Naive thymus-derived CD4-positive, alpha-beta T cell (primary cell): Measurements from ENCODE around the gene DDX28. TPM values are rescaled to one million over a fixed set of nuclear protein-coding genes. Genes with fewer than 3 reads are reported as not detected.

Source experiments
- ATAC-seq: fragments of 150-1000 bp; cut with Tn5 transposase; 2 replicates; pipeline ENCODE4 v1.10.0; 2021; ENCODE audit warnings: mild to moderate bottlenecking, moderate library complexity
- CTCF ChIA-PET: fragments of 350-600 bp; sonication (Branson Sonifier 250); formaldehyde crosslinking; loops from one replicate; lab custom pipeline; 2021; ENCODE audit warnings: antibody characterized with exemption; lab: Charles Lee
- POLR2A ChIA-PET: fragments of 350-600 bp; sonication (Branson Sonifier 250); formaldehyde crosslinking; loops from one replicate; lab custom pipeline; 2021; ENCODE audit warnings: antibody characterized with exemption, inconsistent platforms; lab: Charles Lee
- DNase-seq, 9 donors: peaks; one replicate each; pipeline versions ENCODE4 v3.0.0 to v3.0.0-alpha.2; 2020 to 2022; ENCODE audit warnings: mixed read lengths in 1 of 9
- H3K27ac ChIP-seq: one replicate; pipeline ENCODE4 v1.7.0; 2013; ENCODE audit warnings: mild to moderate bottlenecking, low read depth, low read length, moderate library complexity
- H3K27me3 ChIP-seq, 2 donors: one replicate each; pipeline ENCODE4 v1.7.0; 2013; ENCODE audit warnings: low read length in 2 of 2, mild to moderate bottlenecking in 2 of 2, moderate library complexity in 2 of 2; ENCODE audit not compliant: control insufficient read depth in 2 of 2, insufficient read depth in 2 of 2
- H3K36me3 ChIP-seq, 3 experiments: 1 replicate in 2 of 3; 2 replicates in 1 of 3; pipeline ENCODE4 v1.7.0; 2013; ENCODE audit warnings: low read length in 3 of 3, mild to moderate bottlenecking in 3 of 3, moderate library complexity in 1 of 3; ENCODE audit not compliant: insufficient read depth in 3 of 3, control insufficient read depth in 2 of 3
- H3K4me1 ChIP-seq, 2 donors: one replicate each; pipeline ENCODE4 v1.7.0; 2013; ENCODE audit warnings: low read length in 2 of 2, mild to moderate bottlenecking in 2 of 2, moderate library complexity in 1 of 2; ENCODE audit not compliant: control insufficient read depth in 2 of 2, insufficient read depth in 2 of 2
- H3K4me3 ChIP-seq: 2 replicates; pipeline ENCODE4 v1.7.0; 2013; ENCODE audit warnings: mild to moderate bottlenecking, low read length
- H3K9me3 ChIP-seq, 3 experiments: 1 replicate in 2 of 3; 2 replicates in 1 of 3; pipeline ENCODE4 v1.7.0; 2013; ENCODE audit warnings: low read length in 3 of 3; ENCODE audit not compliant: control insufficient read depth in 2 of 3
- H3K27ac Mint-ChIP-seq, 9 donors: one replicate each; pipeline ENCODE4 v1.8.0; 2020 to 2022; ENCODE audit warnings: mixed read lengths in 9 of 9, mild to moderate bottlenecking in 8 of 9, moderate library complexity in 5 of 9, inconsistent platforms in 2 of 9
- H3K27me3 Mint-ChIP-seq, 5 donors: one replicate each; pipeline ENCODE4 v1.8.0; 2021 to 2022; ENCODE audit warnings: mixed read lengths in 5 of 5, mild to moderate bottlenecking in 1 of 5
- H3K36me3 Mint-ChIP-seq, 5 donors: one replicate each; pipeline ENCODE4 v1.8.0; 2020 to 2022; ENCODE audit warnings: mixed read lengths in 5 of 5, mild to moderate bottlenecking in 3 of 5, inconsistent platforms in 1 of 5
- H3K4me1 Mint-ChIP-seq, 7 donors: one replicate each; pipeline ENCODE4 v1.8.0; 2020 to 2022; ENCODE audit warnings: mixed read lengths in 7 of 7, mild to moderate bottlenecking in 3 of 7, inconsistent platforms in 1 of 7
- H3K4me3 Mint-ChIP-seq, 10 donors: one replicate each; pipeline ENCODE4 v1.8.0; 2020 to 2022; ENCODE audit warnings: mild to moderate bottlenecking in 10 of 10, mixed read lengths in 10 of 10, moderate library complexity in 6 of 10, inconsistent platforms in 2 of 10
- H3K9me3 Mint-ChIP-seq, 11 donors: one replicate each; pipeline ENCODE4 v1.8.0; 2020 to 2022; ENCODE audit warnings: mixed read lengths in 11 of 11, mild to moderate bottlenecking in 4 of 11, inconsistent platforms in 1 of 11, moderate library complexity in 1 of 11
- intact Hi-C, 2 donors: fragments of 100-400 bp; cut with micrococcal nuclease; formaldehyde crosslinking; loops; one replicate each; pipeline ENCODE4 v1.15.1; 2023
- polyA plus RNA-seq, 2 donors: library from polyadenylated mRNA; unstranded; fragments of 300-500 nt; fragmentation: Illumina TruSeq; gene quantifications; one replicate each; pipeline ENCODE4 v1.2.3, GENCODE V29; 2021
- total RNA-seq, 6 experiments: library from RNA in 5 of 6; stranded (reverse) in 5 of 6; gene quantifications; 1 replicate in 5 of 6; 2 replicates in 1 of 6; pipeline ENCODE4 v1.2.3 and lab custom pipeline; 2021 to 2026

The DDX28 gene
- total and polyA plus RNA-seq, 7 experiments from 2014 or later: 15.5 to 67.7 (median 19.5) TPM

DNA sequence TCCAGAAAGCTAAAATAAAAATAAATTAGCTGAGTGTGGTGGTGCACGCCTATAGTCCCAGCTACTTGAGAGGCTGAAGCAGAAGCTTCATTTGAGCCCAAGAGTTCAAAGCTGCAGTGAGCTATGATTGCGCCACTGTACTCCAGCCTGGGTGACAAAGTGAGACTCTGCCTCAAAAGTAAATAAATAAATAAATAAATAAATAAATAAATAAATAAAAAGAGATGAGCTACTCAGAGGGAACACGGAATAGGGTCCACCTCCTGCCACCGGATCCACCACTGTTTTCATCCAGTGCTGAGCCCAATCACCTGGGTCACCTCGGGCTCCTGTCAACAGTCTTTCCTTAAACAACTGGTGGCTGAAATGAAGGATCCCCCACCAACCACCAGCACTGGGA is 36.1 kb downstream of the DDX28 start:
- Histone ChIP-seq H3K4me3 (no peak overlapping the region), H3K36me3 (peaks cover 0 to 8% (median 0%) of the 10 kb centered on the region in 3 experiments), H3K4me1 (peaks cover 9 to 23% of the 10 kb centered on the region in 2 donors), H3K27me3 (no peaks in the 10 kb centered on the region), H3K27ac (peak overlapping the region; percentile 14), H3K9me3 (no peaks in the 10 kb centered on the region)
- ATAC-seq: no peak
- H3K4me1 Mint-ChIP-seq: peaks cover 26 to 43% (median 31%) of the 10 kb centered on the region in 7 donors
- no peak for DNase-seq
- H3K27ac Mint-ChIP-seq: peak overlapping the region in 2 of 9 donors; percentile 70 to 84
- intact Hi-C loops: no loop called here
- ChIA-PET POLR2A (interaction anchor here (1.0 to 5.7 kb wide), 6 partner anchors 9 to 51 kb away, joined by 3 to 29 read pairs (median 6); partner anchors contain the start of genes DDX28, DPEP2, DUS2 and PSMB10), CTCF (interaction anchor here (1.1 to 1.4 kb wide), 4 partner anchors 17 to 179 kb away, joined by 3 to 4 read pairs (median 3); no protein-coding TSS in a partner anchor)
- no peaks in the 10 kb centered on the region for H3K27me3 Mint-ChIP-seq
- no peak overlapping the region for H3K4me3 Mint-ChIP-seq
- H3K9me3 Mint-ChIP-seq: no peaks in the 10 kb centered on the region
- H3K36me3 Mint-ChIP-seq: peaks cover 0 to 4% (median 0%) of the 10 kb centered on the region in 5 donors

DNA sequence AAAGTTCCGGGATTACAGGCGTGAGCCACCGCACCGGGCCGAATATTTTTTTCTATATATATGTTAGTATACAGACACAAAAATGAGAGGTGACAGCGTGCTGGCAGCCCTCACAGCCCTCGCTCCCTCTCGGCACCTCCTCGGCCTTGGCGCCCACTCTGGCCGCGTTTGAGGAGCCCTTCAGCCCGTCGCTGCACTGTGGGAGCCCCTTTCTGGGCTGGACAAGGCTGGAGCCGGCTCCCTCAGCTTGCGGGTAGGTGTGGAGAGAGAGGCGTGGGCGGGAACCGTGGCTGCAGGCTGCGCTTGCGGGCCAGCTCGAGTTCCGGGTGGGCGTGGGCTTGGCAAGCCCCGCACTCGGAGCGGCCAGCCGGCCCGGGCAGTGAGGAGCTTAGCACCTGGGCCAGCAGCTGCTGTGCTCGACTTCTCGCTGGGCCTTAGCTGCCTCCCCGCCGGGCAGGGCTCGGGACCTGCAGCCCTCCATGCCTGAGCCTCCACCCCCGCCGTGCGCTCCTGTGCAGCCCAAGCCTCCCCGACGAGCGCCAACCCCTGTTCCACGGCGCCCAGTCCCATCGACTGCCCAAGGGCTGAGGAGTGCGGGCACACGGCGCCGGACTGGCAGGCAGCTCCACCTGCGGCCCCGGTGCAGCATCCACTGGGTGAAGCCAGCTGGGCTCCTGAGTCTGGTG is 40.9 kb downstream of the DDX28 start:
- Mint-ChIP-seq H3K36me3 (no peaks in the 10 kb centered on the region), H3K27ac (peak overlapping the region in 1 of 9 donors; percentile 97), H3K4me1 (peaks cover 18 to 28% (median 26%) of the 10 kb centered on the region in 7 donors), H3K27me3 (peaks cover 0 to 3% (median 0%) of the 10 kb centered on the region in 5 donors), H3K9me3 (no peaks in the 10 kb centered on the region), H3K4me3 (no peak overlapping the region)
- Histone ChIP-seq H3K4me1 (peaks cover 9 to 23% of the 10 kb centered on the region in 2 donors), H3K9me3 (no peaks in the 10 kb centered on the region), H3K27me3 (no peaks in the 10 kb centered on the region), H3K27ac (no peak overlapping the region), H3K36me3 (no peaks in the 10 kb centered on the region), H3K4me3 (no peak overlapping the region)
- ChIA-PET CTCF (interaction anchor here (0.8 to 1.9 kb wide), 6 partner anchors 10 to 59 kb away, joined by 3 to 6 read pairs (median 4); partner anchors contain the start of gene CTRL), POLR2A (interaction anchor here (0.7 to 5.7 kb wide), 7 partner anchors 13 to 103 kb away, joined by 3 to 32 read pairs (median 11); partner anchors contain the start of genes DPEP2, NFATC3, PSMB10 and SLC12A4)
- no peak for ATAC-seq
- intact Hi-C loops: loop anchor here (2.0 to 5.0 kb wide), 2 partner anchors 13 to 90 kb away; partner anchors contain the start of genes PSKH1 (in 1 of the 2) and SLC12A4 (in 1 of the 2)
- DNase-seq: no peak

DNA sequence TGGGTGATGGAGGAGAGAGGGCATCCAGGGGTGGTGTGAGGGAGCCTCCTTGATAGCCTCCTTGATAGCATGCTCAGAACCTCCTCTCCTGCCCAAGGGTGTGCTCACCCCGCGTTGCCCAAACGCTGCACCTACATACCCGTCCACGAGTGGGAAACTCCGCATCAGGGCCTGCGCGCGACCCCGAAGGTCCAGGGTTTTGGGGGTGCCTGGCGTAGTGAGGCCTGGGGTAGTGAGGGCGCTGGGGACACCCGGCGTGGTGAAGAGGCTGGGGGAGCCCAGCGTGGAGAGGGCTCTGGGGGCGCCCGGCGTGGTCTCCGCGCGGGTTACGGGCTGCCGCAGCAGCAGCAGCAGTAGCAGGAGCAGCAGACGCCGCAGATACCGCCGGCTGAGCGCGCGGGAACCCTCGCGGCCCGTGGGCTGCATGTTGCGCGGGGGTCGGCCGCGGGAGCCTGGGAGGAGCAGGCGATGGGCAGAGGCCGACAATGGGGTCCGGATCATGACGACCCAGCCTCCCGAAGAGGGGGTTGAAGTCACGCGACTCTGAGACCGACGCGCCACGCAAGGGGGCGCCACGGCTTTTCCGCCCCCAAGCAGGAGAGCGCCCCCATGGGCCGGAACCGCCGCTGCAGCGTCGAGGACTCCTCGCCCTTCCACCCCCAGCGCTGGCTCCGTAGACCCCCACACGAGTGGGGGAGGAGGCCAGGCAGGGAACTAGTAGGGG is 42.9 kb downstream of the DDX28 start, which contains the start of gene DPEP3:
Gene DPEP3, minus strand, starts transcription at position 545 of the 724 bp plus-strand sequence. Its CDS starts 119 bp downstream, at position 426.
- POLR2A ChIA-PET: interaction anchor here (1.2 kb wide), 2 partner anchors 11 to 15 kb away, joined by 4 to 5 read pairs; no protein-coding TSS in a partner anchor
- intact Hi-C loops: loop anchor here in 1 of 2 donors (5.0 kb wide), 1 partner anchor 88 kb away; the partner anchor contains the start of gene PSKH1
- no peak within 1 kb of the TSS for H3K27ac ChIP-seq
- Mint-ChIP-seq H3K36me3 (no peaks in the 10 kb centered on the region), H3K27me3 (peaks cover 0 to 6% (median 0%) of the 10 kb centered on the region in 5 donors), H3K4me1 (peaks cover 18 to 31% (median 26%) of the 10 kb centered on the region in 7 donors), H3K4me3 (no peak within 1 kb of the TSS), H3K27ac (no peak within 1 kb of the TSS), H3K9me3 (no peaks in the 10 kb centered on the region)
- H3K36me3 ChIP-seq: no peaks in the 10 kb centered on the region
- DNase-seq: peak in 1 of 9 donors; percentile 15
- H3K4me1 ChIP-seq: peaks cover 9 to 23% of the 10 kb centered on the region in 2 donors
- no peaks in the 10 kb centered on the region for H3K27me3 ChIP-seq
- CTCF ChIA-PET: interaction anchor here (1.0 to 1.9 kb wide), 2 partner anchors 14 to 56 kb away, joined by 3 to 6 read pairs; no protein-coding TSS in a partner anchor
- H3K9me3 ChIP-seq: no peaks in the 10 kb centered on the region
- no peak within 1 kb of the TSS for H3K4me3 ChIP-seq
- peak; percentile 35 for ATAC-seq

DNA sequence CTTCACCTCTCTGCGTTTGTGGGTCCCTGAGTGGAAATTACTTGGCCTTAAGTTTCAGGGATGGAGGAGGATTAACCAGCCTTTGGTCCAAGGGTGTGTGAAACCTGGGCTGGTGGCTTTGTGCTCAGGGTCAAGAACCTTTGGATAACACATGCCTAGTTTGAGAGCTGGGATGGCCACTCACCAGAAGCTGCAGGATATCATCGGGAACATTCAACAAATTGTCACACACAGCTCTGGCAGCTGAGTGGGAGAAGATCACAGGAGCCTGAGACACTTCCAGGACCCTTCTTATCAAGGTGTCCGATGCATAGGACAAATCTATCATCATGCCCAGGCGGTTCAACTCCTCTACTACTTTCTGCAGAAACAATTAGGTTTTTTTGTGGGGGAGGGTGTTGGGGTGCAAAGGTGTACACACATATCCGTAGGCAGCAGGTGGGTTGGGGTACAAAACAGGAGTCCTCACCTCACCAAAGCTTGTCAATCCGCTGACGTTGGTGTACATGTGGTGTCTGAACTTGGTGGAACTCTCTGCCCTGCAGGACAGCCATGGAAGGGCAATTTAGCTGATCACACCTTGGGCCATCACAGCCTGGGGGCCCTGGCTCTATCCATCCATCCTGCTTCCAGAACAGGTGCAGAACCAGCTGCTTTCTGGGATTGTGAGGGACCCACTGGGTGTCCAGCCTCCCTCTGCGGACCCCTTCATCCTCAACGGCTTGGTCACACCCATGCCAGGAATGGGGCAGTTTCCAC is 45.4 kb downstream of the DDX28 start:
- Histone ChIP-seq H3K27me3 (no peaks in the 10 kb centered on the region), H3K4me3 (no peak overlapping the region), H3K27ac (no peak overlapping the region), H3K4me1 (no peaks in the 10 kb centered on the region), H3K9me3 (no peaks in the 10 kb centered on the region), H3K36me3 (no peaks in the 10 kb centered on the region)
- Mint-ChIP-seq H3K9me3 (no peaks in the 10 kb centered on the region), H3K27me3 (peaks cover 0 to 10% (median 0%) of the 10 kb centered on the region in 5 donors), H3K4me3 (no peak overlapping the region), H3K4me1 (peaks cover 0 to 8% (median 2%) of the 10 kb centered on the region in 7 donors), H3K36me3 (no peaks in the 10 kb centered on the region), H3K27ac (no peak overlapping the region)
- intact Hi-C loops: no loop called here
- POLR2A ChIA-PET: interaction anchor here (0.8 to 1.1 kb wide), 2 partner anchors 11 to 49 kb away, joined by 3 read pairs; no protein-coding TSS in a partner anchor
- no peak for DNase-seq
- no peak for ATAC-seq
- CTCF ChIA-PET: no interaction called here

DNA sequence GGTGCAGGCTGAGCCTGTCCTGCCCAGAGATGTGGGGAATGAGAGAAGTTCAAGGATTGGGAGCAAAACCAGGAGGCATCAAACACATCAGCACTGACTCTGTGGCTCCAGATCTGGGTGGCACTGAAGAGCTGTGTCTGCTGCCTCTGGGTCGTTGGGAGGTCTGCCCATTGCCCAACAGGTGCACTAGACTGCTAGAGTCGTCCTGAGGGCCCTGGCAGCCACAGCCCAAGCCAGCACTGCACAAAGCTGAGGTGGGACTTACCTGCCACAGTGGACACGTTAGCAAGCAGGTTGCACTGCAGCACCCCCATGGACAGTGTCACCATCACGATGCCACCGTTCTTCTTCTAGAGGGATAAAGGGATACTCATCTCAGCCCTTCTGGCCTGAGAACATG is 46.0 kb downstream of the DDX28 start:
- Mint-ChIP-seq H3K27ac (no peak overlapping the region), H3K9me3 (no peaks in the 10 kb centered on the region), H3K36me3 (no peaks in the 10 kb centered on the region), H3K27me3 (peaks cover 0 to 10% (median 0%) of the 10 kb centered on the region in 5 donors), H3K4me1 (peaks cover 0 to 5% (median 0%) of the 10 kb centered on the region in 7 donors), H3K4me3 (no peak overlapping the region)
- intact Hi-C loops: no loop called here
- ChIA-PET CTCF (no interaction called here), POLR2A (interaction anchor here (0.8 to 1.1 kb wide), 2 partner anchors 12 to 50 kb away, joined by 3 read pairs; no protein-coding TSS in a partner anchor)
- H3K4me3 ChIP-seq: no peak overlapping the region
- no peak overlapping the region for H3K27ac ChIP-seq
- no peaks in the 10 kb centered on the region for H3K9me3 ChIP-seq
- H3K36me3 ChIP-seq: no peaks in the 10 kb centered on the region
- H3K27me3 ChIP-seq: no peaks in the 10 kb centered on the region
- DNase-seq (no peak), ATAC-seq (no peak)
- no peaks in the 10 kb centered on the region for H3K4me1 ChIP-seq
